ENCODE data around the gene SLX9. TPM values are rescaled to one million over a fixed set of nuclear protein-coding genes. Genes with fewer than 3 reads are reported as not detected.

Gene SLX9
- total and polyA plus RNA-seq, 12 donors, result 11.1 to 45.3 (median 23.7) TPM

DNA sequence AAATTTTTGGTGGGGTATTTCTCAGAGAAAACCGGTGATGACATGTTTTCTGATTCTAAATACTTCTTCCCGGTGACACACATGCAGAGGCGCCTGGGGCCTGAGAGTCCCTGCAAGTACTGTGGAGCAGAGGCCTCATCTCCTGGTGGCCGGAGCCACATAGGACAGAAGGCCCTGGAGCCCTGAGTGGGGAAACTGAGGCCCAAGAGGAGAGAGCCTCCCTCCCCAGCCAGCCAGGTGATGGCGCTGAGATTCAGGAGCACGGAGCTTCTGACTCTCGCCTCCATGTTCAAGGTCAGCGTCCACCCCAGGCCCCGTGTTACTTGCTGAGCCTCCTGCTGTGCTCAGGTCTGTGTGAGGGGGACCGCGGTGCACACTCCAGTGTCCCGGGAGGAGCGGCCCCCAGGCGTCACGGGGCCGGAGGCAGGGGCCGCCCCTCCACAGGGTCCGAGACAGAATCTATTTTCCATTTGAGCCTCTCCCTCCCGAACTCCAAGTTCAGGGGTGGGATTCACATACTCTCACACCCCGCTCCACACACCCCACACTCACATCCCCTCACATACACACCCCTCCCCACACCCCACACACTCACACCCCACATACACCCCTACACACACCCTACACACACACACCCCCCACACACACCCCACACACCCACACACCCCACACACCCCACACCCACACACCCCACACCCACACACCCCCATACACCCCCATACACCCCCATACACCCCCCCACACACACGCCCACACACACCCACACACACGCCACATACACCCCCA lies 43.8 kb downstream of the SLX9 start:
- 76 to 91% (median 84%) methylated on average over 10 to 20 of the region's 22 CpGs for WGBS, 4 donors
- TF ChIP-seq, protein P1, sequence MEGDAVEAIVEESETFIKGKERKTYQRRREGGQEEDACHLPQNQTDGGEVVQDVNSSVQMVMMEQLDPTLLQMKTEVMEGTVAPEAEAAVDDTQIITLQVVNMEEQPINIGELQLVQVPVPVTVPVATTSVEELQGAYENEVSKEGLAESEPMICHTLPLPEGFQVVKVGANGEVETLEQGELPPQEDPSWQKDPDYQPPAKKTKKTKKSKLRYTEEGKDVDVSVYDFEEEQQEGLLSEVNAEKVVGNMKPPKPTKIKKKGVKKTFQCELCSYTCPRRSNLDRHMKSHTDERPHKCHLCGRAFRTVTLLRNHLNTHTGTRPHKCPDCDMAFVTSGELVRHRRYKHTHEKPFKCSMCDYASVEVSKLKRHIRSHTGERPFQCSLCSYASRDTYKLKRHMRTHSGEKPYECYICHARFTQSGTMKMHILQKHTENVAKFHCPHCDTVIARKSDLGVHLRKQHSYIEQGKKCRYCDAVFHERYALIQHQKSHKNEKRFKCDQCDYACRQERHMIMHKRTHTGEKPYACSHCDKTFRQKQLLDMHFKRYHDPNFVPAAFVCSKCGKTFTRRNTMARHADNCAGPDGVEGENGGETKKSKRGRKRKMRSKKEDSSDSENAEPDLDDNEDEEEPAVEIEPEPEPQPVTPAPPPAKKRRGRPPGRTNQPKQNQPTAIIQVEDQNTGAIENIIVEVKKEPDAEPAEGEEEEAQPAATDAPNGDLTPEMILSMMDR (IDR thresholded peaks at IDR 0.05), result no peak
- no peak for TF ChIP-seq POLR2A (IDR thresholded peaks at IDR 0.05)
- peak overlapping the region in 2 of 5 donors; percentile 56 to 58 for H3K27ac ChIP-seq

GRCh38 chr21:44984428-44984791 lies 44.6 kb downstream of the SLX9 start:
- no peaks in the 10 kb centered on the region for H3K9me3 ChIP-seq (replicated peaks in 1 of 3)
- 26 to 75% (median 67%) methylated on average over 7 to 20 of the region's 20 CpGs for WGBS, 4 donors
- TF ChIP-seq, protein P1 (IDR thresholded peaks at IDR 0.05), result no peak
- TF ChIP-seq POLR2A (IDR thresholded peaks at IDR 0.05), result no peak
- peak overlapping the region in 3 of 5 donors; percentile 32 to 81 (median 44) for H3K27ac ChIP-seq
- no peaks in the 10 kb centered on the region for H3K36me3 ChIP-seq (replicated peaks in 1 of 2)
- H3K4me3 ChIP-seq, result no peak overlapping the region
- intact Hi-C loops (cut with DNase I), result no loop called here
- H3K4me1 ChIP-seq (replicated peaks in 1 of 2), result peaks cover 3 to 12% of the 10 kb centered on the region in 2 donors
- DNase-seq, result peak in 1 of 7 donors; percentile 10
- no peaks in the 10 kb centered on the region for H3K27me3 ChIP-seq

More for the DNA sequence above, 43.8 kb downstream of the SLX9 start:
- H3K27me3 ChIP-seq, result no peaks in the 10 kb centered on the region
- no peaks in the 10 kb centered on the region for H3K9me3 ChIP-seq (replicated peaks in 1 of 3)
- DNase-seq, result peak in 1 of 7 donors; percentile 23
- intact Hi-C loops (cut with DNase I), result no loop called here
- peaks cover 0 to 7% of the 10 kb centered on the region in 2 donors for H3K4me1 ChIP-seq (replicated peaks in 1 of 2)
- H3K4me3 ChIP-seq, result no peak overlapping the region
- H3K36me3 ChIP-seq (replicated peaks in 1 of 2), result no peaks in the 10 kb centered on the region

DNA sequence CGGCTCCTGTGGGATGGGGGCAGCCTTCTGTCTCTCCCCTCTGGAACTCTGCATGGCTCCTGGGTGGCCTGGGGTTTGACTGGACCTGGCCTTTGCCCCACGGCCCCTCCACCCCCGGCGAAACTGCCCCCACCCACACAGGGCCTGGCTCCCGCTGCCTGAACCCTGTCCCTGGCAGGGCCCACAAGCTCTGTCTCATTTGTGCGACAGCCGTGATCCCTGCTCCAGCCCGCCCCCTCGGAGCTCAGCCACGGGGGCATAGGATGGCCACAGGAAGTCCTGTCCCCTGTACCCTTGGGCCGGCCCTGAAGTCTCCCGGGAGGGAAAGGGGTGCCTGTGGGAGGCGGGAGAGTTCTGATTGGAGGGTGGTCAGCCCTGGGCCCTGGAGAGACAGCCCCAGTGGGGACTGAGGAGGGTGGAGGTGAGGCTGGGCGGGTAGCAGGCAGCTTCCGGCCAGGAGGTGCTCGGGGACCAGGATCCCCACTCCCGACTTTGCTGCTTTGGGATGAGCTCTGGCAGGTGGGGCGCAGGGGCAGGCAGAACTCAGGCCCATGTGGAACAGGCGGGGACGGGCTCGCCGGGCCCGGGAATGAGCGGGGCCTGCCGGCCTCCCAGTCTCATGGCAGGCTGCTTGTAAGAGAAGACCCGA lies 45.1 kb downstream of the SLX9 start:
- Histone ChIP-seq H3K27me3 (no peaks in the 10 kb centered on the region), H3K36me3 (replicated peaks in 1 of 2) (no peaks in the 10 kb centered on the region), H3K4me3 (no peak overlapping the region), H3K9me3 (replicated peaks in 1 of 3) (no peaks in the 10 kb centered on the region), H3K27ac (peak overlapping the region in 3 of 5 donors; percentile 32 to 81 (median 44)), H3K4me1 (replicated peaks in 1 of 2) (peaks cover 8 to 17% of the 10 kb centered on the region in 2 donors)
- TF ChIP-seq POLR2A (IDR thresholded peaks at IDR 0.05), result no peak
- TF ChIP-seq, protein P1 (IDR thresholded peaks at IDR 0.05), result no peak
- intact Hi-C loops (cut with DNase I), result no loop called here
- WGBS, 4 donors, result 64 to 80% (median 67%) methylated on average over 10 to 26 of the region's 26 CpGs
- peak in 4 of 7 donors; percentile 23 to 71 (median 37) for DNase-seq
